GM23248 (cell line): ENCODE results near the gene C12orf76. TPM values are rescaled to one million over a fixed set of nuclear protein-coding genes. Genes with fewer than 3 reads are reported as not detected.

ENCODE experiments used
- DNase-seq: peaks from one replicate; pipeline ENCODE4 v3.0.0-alpha.2; 2015
- H2AFZ ChIP-seq: fragments of 200-600 bp; sonication (generic); 2 replicates; pipeline ENCODE4 v1.6.1; 2016; ENCODE audit warnings: antibody characterized with exemption
- H3F3A ChIP-seq: fragments of 200-600 bp; sonication (generic); 2 replicates; pipeline ENCODE4 v1.6.1; 2016; ENCODE audit warnings: mild to moderate bottlenecking, antibody characterized with exemption, mixed run types; ENCODE audit not compliant: insufficient read depth
- H3K27ac ChIP-seq: fragments of 200-600 bp; sonication (generic); 2 replicates; pipeline ENCODE4 v1.5.1; 2016; ENCODE audit warnings: mild to moderate bottlenecking
- H3K27me3 ChIP-seq: fragments of 200-600 bp; sonication (generic); replicated peaks from 2 replicates; pipeline ENCODE4 v1.6.1; 2016; ENCODE audit warnings: mild to moderate bottlenecking; ENCODE audit not compliant: insufficient read depth
- H3K36me3 ChIP-seq: fragments of 200-600 bp; sonication (generic); 2 replicates; pipeline ENCODE4 v1.6.1; 2016; ENCODE audit warnings: low read depth, mild to moderate bottlenecking
- H3K4me1 ChIP-seq: fragments of 200-600 bp; sonication (generic); 2 replicates; pipeline ENCODE4 v1.6.1; 2016; ENCODE audit warnings: mild to moderate bottlenecking; ENCODE audit not compliant: insufficient read depth
- H3K4me2 ChIP-seq: fragments of 200-600 bp; sonication (generic); one replicate; pipeline ENCODE4 v1.6.1; 2016; ENCODE audit warnings: mild to moderate bottlenecking; ENCODE audit not compliant: unreplicated experiment
- H3K4me3 ChIP-seq: fragments of 200-600 bp; sonication (generic); 2 replicates; pipeline ENCODE4 v1.5.1; 2016; ENCODE audit warnings: mild to moderate bottlenecking
- H3K79me2 ChIP-seq: fragments of 200-600 bp; sonication (generic); 2 replicates; pipeline ENCODE4 v1.6.1; 2016; ENCODE audit warnings: mild to moderate bottlenecking; ENCODE audit not compliant: insufficient read depth
- H3K9ac ChIP-seq: fragments of 200-600 bp; sonication (generic); 2 replicates; pipeline ENCODE4 v1.6.1; 2016; ENCODE audit warnings: mild to moderate bottlenecking
- H3K9me2 ChIP-seq: fragments of 200-600 bp; sonication (generic); 2 replicates; pipeline ENCODE4 v1.6.1; 2016; ENCODE audit warnings: mixed run types, mild to moderate bottlenecking, moderate library complexity; ENCODE audit not compliant: insufficient read depth
- H3K9me3 ChIP-seq: fragments of 200-600 bp; sonication (generic); one replicate; pipeline ENCODE4 v1.6.1; 2017; ENCODE audit warnings: low read depth
- H4K20me1 ChIP-seq: fragments of 200-600 bp; sonication (generic); 2 replicates; pipeline ENCODE4 v1.6.0; 2016; ENCODE audit not compliant: insufficient read depth
- EZH2 ChIP-seq: fragments of 200-600 bp; sonication (generic); IDR thresholded peaks from 2 replicates; pipeline ENCODE4 v1.6.1; 2018; ENCODE audit warnings: antibody characterized with exemption, mild to moderate bottlenecking; ENCODE audit not compliant: insufficient read depth, poor library complexity, severe bottlenecking
- EZH2phosphoT487 ChIP-seq: fragments of 200-600 bp; sonication (generic); IDR thresholded peaks from 2 replicates; pipeline ENCODE4 v1.6.1; 2018; ENCODE audit warnings: antibody characterized with exemption, moderate library complexity, mild to moderate bottlenecking, low read depth; ENCODE audit not compliant: insufficient read depth
- WGBS, 2 experiments: methylation state at CpG; one replicate each; pipeline ENCODE4 v1.1.6; 2015 to 2017; ENCODE audit warnings: low lambda C conversion rate in 2 of 2, low coverage in 1 of 2; ENCODE audit errors: missing lambda C conversion rate in 2 of 2; 5-methylcytosine and 5-hydroxymethylcytosine counted together
- in situ Hi-C: fragments of 300-500 bp; cut with MboI; formaldehyde crosslinking; loops from 2 replicates; pipeline ENCODE4 v1.15.0; 2020
- polyA plus RNA-seq: library from polyadenylated mRNA; unstranded; fragments of >200 nt; fragmentation: Nextera tagmentation; extraction: Ambion mirVana; gene quantifications from 2 replicates; pipeline ENCODE4 v1.2.1, GENCODE V29; 2016
- total RNA-seq: library from RNA; depleted of rRNA; stranded (reverse); fragments of >200 nt; shearing (Covaris generic); gene quantifications from 2 replicates; pipeline ENCODE4 v1.2.3, GENCODE V29; 2014

The C12orf76 gene
- total and polyA plus RNA-seq, 2 experiments from 2014 or later: 12.3 to 21.2 TPM

GRCh38 chr12:110007881-110008280 is 40.4 kb downstream of the C12orf76 start:
- Histone ChIP-seq H3K27me3 (no peaks in the 10 kb centered on the region), H3K36me3 (peaks cover 29% of the 10 kb centered on the region), H3K4me1 (peaks cover 19% of the 10 kb centered on the region), H3K9ac (no peak overlapping the region), H3K4me2 (no peak overlapping the region), H3K9me2 (no peaks in the 10 kb centered on the region), H2AFZ (no peak overlapping the region), H4K20me1 (peaks cover 8% of the 10 kb centered on the region; the same call in 1 of the 2 replicates), H3F3A (peaks cover 37% of the 10 kb centered on the region), H3K79me2 (peaks cover 100% of the 10 kb centered on the region), H3K27ac (no peak overlapping the region), H3K9me3 (no peaks in the 10 kb centered on the region), H3K4me3 (no peak overlapping the region)
- TF ChIP-seq EZH2: no peak
- no peak for TF ChIP-seq EZH2phosphoT487
- no peak for DNase-seq
- in situ Hi-C loops: no loop called here

GRCh38 chr12:110006115-110006514 is 42.2 kb downstream of the C12orf76 start:
- H3K9me3 ChIP-seq: no peaks in the 10 kb centered on the region
- no peaks in the 10 kb centered on the region for H3K9me2 ChIP-seq
- H2AFZ ChIP-seq: no peak overlapping the region
- no peak for TF ChIP-seq EZH2phosphoT487
- WGBS, 2 experiments: 96 to 97% methylated on average over 4 of the region's 4 CpGs
- H3K4me3 ChIP-seq: no peak overlapping the region
- H3K4me1 ChIP-seq: peaks cover 25% of the 10 kb centered on the region
- in situ Hi-C loops: no loop called here
- H3F3A ChIP-seq: peaks cover 53% of the 10 kb centered on the region
- H3K9ac ChIP-seq: no peak overlapping the region
- no peak overlapping the region for H3K4me2 ChIP-seq
- no peak for DNase-seq
- H3K79me2 ChIP-seq: peaks cover 85% of the 10 kb centered on the region
- peaks cover 18% of the 10 kb centered on the region for H3K36me3 ChIP-seq
- peaks cover 8% of the 10 kb centered on the region; the same call in 1 of the 2 replicates for H4K20me1 ChIP-seq
- no peaks in the 10 kb centered on the region for H3K27me3 ChIP-seq
- no peak overlapping the region for H3K27ac ChIP-seq

GRCh38 chr12:110005319-110005973 is 42.9 kb downstream of the C12orf76 start:
- no peak overlapping the region for H3K4me3 ChIP-seq
- in situ Hi-C loops: no loop called here

GRCh38 chr12:110004598-110004997 is 43.7 kb downstream of the C12orf76 start:
- 84 to 87% methylated on average over 4 of the region's 4 CpGs for WGBS, 2 experiments
- Histone ChIP-seq H3K9me2 (no peaks in the 10 kb centered on the region), H3K9ac (no peak overlapping the region), H3K9me3 (no peaks in the 10 kb centered on the region), H3K4me2 (no peak overlapping the region), H3K4me1 (peaks cover 27% of the 10 kb centered on the region), H3F3A (peaks cover 62% of the 10 kb centered on the region), H3K79me2 (peaks cover 85% of the 10 kb centered on the region), H3K27me3 (no peaks in the 10 kb centered on the region), H3K27ac (no peak overlapping the region), H2AFZ (no peak overlapping the region), H3K4me3 (no peak overlapping the region), H3K36me3 (peaks cover 18% of the 10 kb centered on the region), H4K20me1 (0 out of 2 replicates have a peak, but pooled peaks cover 8% of the 10 kb centered on the region)
- TF ChIP-seq EZH2phosphoT487 (no peak), EZH2 (no peak)
- DNase-seq: no peak
- in situ Hi-C loops: no loop called here

More at GRCh38 chr12:110005319-110005973, 42.9 kb downstream of the C12orf76 start:
- Histone ChIP-seq H2AFZ (no peak overlapping the region), H3K79me2 (peaks cover 85% of the 10 kb centered on the region), H3K4me1 (peaks cover 27% of the 10 kb centered on the region), H3K27ac (no peak overlapping the region), H3F3A (peaks cover 59% of the 10 kb centered on the region), H3K27me3 (no peaks in the 10 kb centered on the region), H3K4me2 (no peak overlapping the region), H3K9ac (no peak overlapping the region), H3K36me3 (peaks cover 18% of the 10 kb centered on the region), H4K20me1 (peaks cover 8% of the 10 kb centered on the region; the same call in 1 of the 2 replicates), H3K9me3 (no peaks in the 10 kb centered on the region), H3K9me2 (no peaks in the 10 kb centered on the region)
- TF ChIP-seq EZH2phosphoT487 (no peak), EZH2 (no peak)
- WGBS, 2 experiments: 95 to 98% methylated on average over 7 of the region's 7 CpGs
- DNase-seq: no peak
